SIG-M5 (cell line): ENCODE measurements around the gene ZNF302.
"Not testable (repeated sequence)": the region's sequence is repeated elsewhere in the genome, so short reads cannot be mapped to it uniquely, and the experiment has no call there.

Experiments used
- DNase-seq: peaks from one replicate; lab custom pipeline; 2025; lab: John Stamatoyannopoulos, UW

Gene ZNF302

GRCh38 chr19:34673590-34673989, 3.9 kb upstream of the ZNF302 start:
- DNase-seq: no peak

GRCh38 chr19:34675250-34675649, 2.2 kb upstream of the ZNF302 start:
- no peak for DNase-seq

- no peak for DNase-seq
Measured at GRCh38 chr19:34675919-34676318, 1.6 kb upstream of the ZNF302 start.

- peak; percentile 52 for DNase-seq
Measured at GRCh38 chr19:34676697-34677385, 637 bp upstream of the ZNF302 start, which contains the start of gene SCGB2B2. SCGB2B2 (minus strand) TSS chr19:34677159; CDS start chr19:34594563, 82,596 bp downstream.

DNA sequence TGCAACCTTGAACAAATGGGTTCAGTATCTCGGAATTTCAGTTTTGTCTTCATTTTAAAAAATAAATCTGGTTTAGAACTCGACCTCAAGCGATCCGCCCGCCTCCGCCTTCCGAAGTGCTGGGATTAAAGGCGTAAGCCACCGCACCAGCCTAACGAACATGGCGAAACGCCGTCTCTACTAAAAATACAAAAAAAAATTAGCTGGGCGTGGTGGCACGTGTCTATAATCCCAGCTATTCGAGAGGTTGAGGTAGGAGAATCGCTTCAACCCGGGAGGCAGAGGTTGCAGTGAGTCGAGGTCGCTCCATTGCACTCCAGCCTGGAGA, 571 bp downstream of the ZNF302 start:
- DNase-seq: no peak

DNA sequence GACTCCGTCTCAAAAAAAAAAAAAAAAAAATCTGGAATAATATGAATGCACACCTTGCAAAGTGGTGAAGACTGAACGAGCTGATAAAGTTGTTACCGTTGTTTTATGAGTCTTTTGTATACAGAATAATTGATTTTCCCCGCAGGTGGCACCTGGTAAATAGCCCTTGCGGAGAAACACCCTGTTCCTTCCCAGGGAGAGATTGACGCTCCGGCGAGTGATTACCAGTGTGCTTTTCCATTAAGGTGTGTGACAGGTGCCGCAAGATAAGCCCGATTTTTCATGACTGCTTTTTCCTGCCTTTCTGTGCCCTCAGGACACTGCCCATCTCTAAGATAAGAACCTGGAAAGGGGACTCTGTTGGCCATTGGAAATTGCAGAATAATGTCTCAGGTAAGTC, 943 bp downstream of the ZNF302 start:
- DNase-seq: no peak

GRCh38 chr19:34681478-34681877, 4.0 kb downstream of the ZNF302 start:
- no peak for DNase-seq

- not testable (repeated sequence) for DNase-seq
Measured at GRCh38 chr19:34685266-34685665, 7.8 kb downstream of the ZNF302 start.

GRCh38 chr19:34686455-34686854, 9.0 kb downstream of the ZNF302 start:
- DNase-seq: no peak

GRCh38 chr19:34687348-34687747, 9.9 kb downstream of the ZNF302 start:
- DNase-seq: no peak

DNA sequence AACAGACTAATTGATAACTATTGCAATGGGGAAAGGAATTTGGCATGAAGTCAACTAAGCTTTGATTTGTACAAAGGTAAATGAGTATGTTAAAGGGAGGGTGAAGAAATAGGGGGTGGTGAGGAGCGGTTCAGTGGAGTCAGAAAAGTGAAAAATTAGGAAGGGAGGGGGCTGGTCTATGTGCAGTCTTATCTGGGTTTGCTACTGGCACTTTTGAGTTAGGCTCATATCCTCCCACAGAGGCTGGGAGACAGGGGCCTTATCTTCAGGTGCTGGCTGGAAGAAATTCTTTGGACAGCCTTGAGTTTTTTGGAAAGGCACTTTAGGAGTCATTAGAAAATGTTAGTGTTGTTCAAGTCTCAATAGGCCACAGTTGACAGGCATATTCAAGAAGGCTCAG, 11.1 kb downstream of the ZNF302 start:
- no peak for DNase-seq

GRCh38 chr19:34690372-34690771, 12.9 kb downstream of the ZNF302 start:
- no peak for DNase-seq

DNA sequence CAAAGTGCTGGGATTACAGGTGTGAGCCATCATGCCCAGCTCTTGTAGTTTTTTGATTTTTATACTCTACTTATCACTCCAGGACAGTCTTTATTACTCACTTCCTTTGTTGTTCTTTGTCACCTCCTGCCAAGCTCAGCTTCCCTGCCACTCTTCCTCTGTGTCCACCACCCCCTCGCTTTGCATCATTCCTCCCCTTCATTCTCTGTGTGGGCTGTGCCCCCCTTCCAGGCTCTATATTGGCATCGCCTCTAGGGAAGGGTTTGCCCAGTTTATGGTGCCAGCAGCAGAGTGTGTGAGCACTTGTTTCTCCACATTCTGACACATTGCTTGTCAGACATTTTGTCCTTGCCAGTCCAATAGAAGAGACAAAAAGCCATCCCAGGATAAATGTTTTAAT, 15.1 kb downstream of the ZNF302 start:
- no peak for DNase-seq

GRCh38 chr19:34707661-34708060, 30.2 kb downstream of the ZNF302 start:
- DNase-seq: no peak

GRCh38 chr19:34711890-34712289, 34.4 kb downstream of the ZNF302 start:
- DNase-seq: no peak

- no peak for DNase-seq
Measured at GRCh38 chr19:34712395-34713261, 35.1 kb downstream of the ZNF302 start.

DNA sequence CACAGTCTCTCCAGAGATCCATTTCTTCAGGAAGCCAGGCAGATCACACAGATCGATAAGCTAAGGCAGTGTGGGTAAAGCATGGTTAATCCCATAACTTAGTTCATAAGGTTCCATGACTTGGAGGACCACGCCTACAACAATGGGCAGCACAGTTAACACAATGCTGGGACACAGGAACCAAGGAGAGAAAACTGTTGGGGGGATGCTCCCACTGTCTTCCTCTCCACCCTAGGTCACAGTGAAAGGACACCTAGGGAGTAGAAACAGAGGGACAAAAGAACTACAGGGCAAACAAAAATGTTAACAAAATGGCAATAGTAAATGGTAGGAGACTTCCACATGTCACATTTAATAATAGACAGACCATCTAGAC, 35.8 kb downstream of the ZNF302 start:
- DNase-seq: no peak

- DNase-seq: no peak
Measured at GRCh38 chr19:34715357-34715756, 37.9 kb downstream of the ZNF302 start.

GRCh38 chr19:34722353-34722752, 44.9 kb downstream of the ZNF302 start:
- DNase-seq: no peak

DNA sequence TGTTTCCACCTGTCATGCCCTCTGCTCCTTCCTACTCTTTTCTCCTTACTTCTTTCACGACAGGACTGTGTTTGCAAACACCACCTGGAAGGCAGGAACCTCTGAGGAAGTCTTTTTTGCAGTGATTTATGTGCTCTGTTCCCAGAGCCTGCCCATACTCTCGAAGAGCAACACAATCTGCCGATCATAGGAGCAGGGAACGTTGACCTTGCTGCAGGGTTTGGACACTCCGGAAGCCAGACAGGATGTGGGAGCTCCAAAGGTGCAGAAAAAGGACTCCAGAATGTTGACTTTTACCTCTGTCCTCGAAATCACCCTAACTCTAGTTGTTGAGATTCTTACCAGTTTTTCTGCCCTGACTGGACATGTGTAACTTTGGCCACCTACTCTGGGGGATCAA, 47.9 kb downstream of the ZNF302 start:
- no peak for DNase-seq

DNA sequence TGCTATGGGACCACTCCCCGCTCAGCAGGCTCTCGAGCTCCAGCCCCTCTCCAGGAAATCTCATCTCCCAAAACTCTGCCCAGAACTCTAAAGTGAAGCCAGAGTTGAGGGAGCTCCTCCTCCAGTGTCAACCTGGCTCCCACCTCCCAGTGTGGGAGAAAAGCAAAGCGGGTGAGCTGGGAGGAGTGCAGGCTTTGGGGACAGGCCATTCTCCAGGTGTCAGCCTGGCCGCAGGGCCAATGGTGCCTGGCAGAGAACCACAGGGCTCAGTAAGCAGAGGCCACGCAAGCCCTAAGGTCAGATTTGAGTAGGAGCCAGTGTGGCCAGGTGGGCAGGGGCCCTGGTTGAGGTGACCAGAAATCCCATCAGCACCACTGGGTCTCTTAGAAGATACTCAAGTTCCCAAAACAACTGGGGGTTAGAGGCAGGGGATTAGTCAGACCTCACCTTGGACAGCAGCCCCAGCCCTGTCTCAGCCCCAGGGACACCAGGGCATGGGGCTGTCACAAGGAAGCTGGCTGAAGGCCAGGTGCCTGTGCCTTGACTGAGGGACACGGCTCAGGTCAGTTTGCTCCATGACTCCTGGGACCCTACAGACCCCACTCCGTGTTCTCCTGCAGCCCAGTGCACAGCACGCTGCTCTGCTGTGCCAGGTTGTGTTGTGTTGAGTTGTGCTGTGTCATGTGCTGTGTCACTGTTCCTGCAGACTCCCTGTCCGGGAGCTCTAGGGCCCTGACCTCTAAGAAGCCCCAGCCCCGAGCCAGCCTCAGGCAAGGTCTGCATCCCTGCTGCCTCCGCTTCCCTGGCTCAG, 53.7 kb downstream of the ZNF302 start:
- DNase-seq: no peak

GRCh38 chr19:34731964-34732363, 54.5 kb downstream of the ZNF302 start:
- DNase-seq: no peak
